SK-N-SH treated with all-trans-retinoic acid at 6 μM for 48 hours (cell line): ENCODE data around the gene RNF103.

Source experiments
- OSR1 ChIP-seq: fragments of 250-450 bp; sonication (Bioruptor Pico); IDR thresholded peaks from 2 replicates; pipeline ENCODE4 v1.8.0; 2022; ENCODE audit warnings: moderate library complexity, mild to moderate bottlenecking, inconsistent platforms
- PATZ1 ChIP-seq: fragments of 250-450 bp; sonication (Bioruptor Pico); IDR thresholded peaks from 2 replicates; pipeline ENCODE4 v1.8.0; 2020; ENCODE audit warnings: mild to moderate bottlenecking, moderate library complexity, borderline replicate concordance

- no peak for TF ChIP-seq OSR1 (CRISPR knock-in tag)
- TF ChIP-seq PATZ1 = no peak
Measured at GRCh38 chr2:86624267-86624547, 542 bp upstream of the RNF103 start.
